K562 (cell line): ENCODE results near the gene ANO9. TPM values are rescaled to one million over a fixed set of nuclear protein-coding genes. Genes with fewer than 3 reads are reported as not detected.

Experiments
- ATAC-seq: fragments of 200-7000 bp; cut with Tn5 transposase; 3 replicates; pipeline ENCODE4 v1.9.1; 2020; ENCODE audit warnings: moderate library complexity
- BruUV-seq: library from RNA; stranded (reverse); fragments of 400-500 nt; replicated peaks from 2 replicates; lab custom pipeline; 2021; lab: Mats Ljungman, UMichigan
- CTCF ChIA-PET: fragments of 300-600 bp; formaldehyde crosslinking; extraction: SDS; loops from one replicate; lab custom pipeline; 2021; ENCODE audit warnings: low intra/inter-chr PET ratio; lab: Yijun Ruan, JAX
- POLR2A ChIA-PET: fragments of 300-600, 350-650 bp; sonication (Branson Sonifier 250); formaldehyde crosslinking; extraction: SDS; loops from one replicate; lab custom pipeline; 2021; ENCODE audit warnings: antibody characterized with exemption, inconsistent platforms; lab: Yijun Ruan, JAX
- DNase-seq, 4 experiments: peaks; one replicate each; pipeline versions ENCODE4 v3.0.0 to v3.0.0-alpha.2; 2011 to 2018; ENCODE audit warnings: low spot score in 3 of 4, mixed read lengths in 3 of 4; ENCODE audit errors: extremely low read depth in 1 of 4
- FAIRE-seq: peaks from 2 replicates; lab custom pipeline; 2011; peaks lifted over from hg19 to GRCh38; lab: Jason Lieb, UNC
- H2AFZ ChIP-seq: 2 replicates; pipeline ENCODE4 v1.6.0; 2011; ENCODE audit warnings: low read depth, low read length, control low read depth, inconsistent platforms
- H3K27ac ChIP-seq: fragments of 200-600 bp; 3 replicates; pipeline ENCODE4 v1.8.0; 2011; ENCODE audit warnings: low read depth, mild to moderate bottlenecking, control low read depth, inconsistent platforms, low read length, moderate library complexity, mixed read lengths; ENCODE audit errors: extremely low read depth
- H3K27me3 ChIP-seq, 2 experiments: fragments of 300-600 bp in 1 of 2; 2 replicates in 1 of 2; 3 replicates in 1 of 2; pipeline versions ENCODE4 v1.6.0 to v1.8.0; 2011; ENCODE audit warnings: inconsistent platforms in 2 of 2, low read length in 2 of 2, mild to moderate bottlenecking in 1 of 2, mixed read lengths in 1 of 2, moderate library complexity in 1 of 2; ENCODE audit not compliant: control insufficient read depth in 2 of 2, insufficient read depth in 2 of 2
- H3K36me3 ChIP-seq: fragments of 300-600 bp; 3 replicates; pipeline ENCODE4 v1.8.0; 2011; ENCODE audit warnings: mild to moderate bottlenecking, low read length, inconsistent platforms; ENCODE audit not compliant: control insufficient read depth, insufficient read depth
- H3K4me1 ChIP-seq, 2 experiments: fragments of 200-600 bp in 1 of 2; replicated peaks in 1 of 2; 2 replicates in 1 of 2; 3 replicates in 1 of 2; pipeline versions ENCODE4 v1.5.1 to v1.8.0; 2011; ENCODE audit warnings: inconsistent platforms in 2 of 2, low read length in 2 of 2, mild to moderate bottlenecking in 1 of 2, mixed read lengths in 1 of 2, moderate library complexity in 1 of 2; ENCODE audit not compliant: control insufficient read depth in 2 of 2, insufficient read depth in 2 of 2
- H3K4me2 ChIP-seq: 2 replicates; pipeline ENCODE4 v1.6.1; 2011; ENCODE audit warnings: low read length, control low read depth, inconsistent platforms, mixed read lengths; ENCODE audit not compliant: insufficient read depth
- H3K4me3 ChIP-seq: fragments of 200-600 bp; sonication (generic), shearing (Covaris generic); 2 replicates; pipeline ENCODE4 v1.5.1; 2016; ENCODE audit warnings: control low read depth, inconsistent platforms
- H3K79me2 ChIP-seq: fragments of 200-600 bp; 3 replicates; pipeline ENCODE4 v1.8.0; 2011; ENCODE audit warnings: low read length, inconsistent platforms; ENCODE audit not compliant: control insufficient read depth, insufficient read depth
- H3K9ac ChIP-seq, 2 experiments: 2 replicates each; pipeline versions ENCODE4 v1.6.0 to v1.6.1; 2011; ENCODE audit warnings: low read depth in 2 of 2, low read length in 2 of 2, control low read depth in 1 of 2, inconsistent platforms in 1 of 2, mild to moderate bottlenecking in 1 of 2, mixed read lengths in 1 of 2; ENCODE audit not compliant: insufficient read depth in 1 of 2
- H3K9me1 ChIP-seq: one replicate; pipeline ENCODE4 v1.6.0; 2011; ENCODE audit warnings: inconsistent platforms, mild to moderate bottlenecking, low read length, moderate library complexity; ENCODE audit not compliant: control insufficient read depth, insufficient read depth
- H3K9me3 ChIP-seq: replicated peaks from 2 replicates; pipeline ENCODE4 v1.5.1; 2011; ENCODE audit warnings: low read depth, low read length, inconsistent platforms; ENCODE audit not compliant: control insufficient read depth, insufficient read depth
- H4K20me1 ChIP-seq: replicated peaks from 2 replicates; pipeline ENCODE4 v1.6.1; 2011; ENCODE audit warnings: low read length, inconsistent platforms, mixed read lengths; ENCODE audit not compliant: control insufficient read depth, insufficient read depth
- ATF1 ChIP-seq, 2 experiments: fragments of 450-650 bp in 1 of 2; IDR thresholded peaks; 2 replicates each; pipeline ENCODE4 v1.6.1; 2016; ENCODE audit warnings: missing compliant biosample characterization in 1 of 2, missing genetic modification characterization in 1 of 2
- CBX3 ChIP-seq, 2 experiments: IDR thresholded peaks; 1 replicate in 1 of 2; 2 replicates in 1 of 2; pipeline ENCODE4 v1.6.1; 2012; ENCODE audit warnings: inconsistent platforms in 2 of 2, low read length in 2 of 2, borderline replicate concordance in 1 of 2, control low read depth in 1 of 2
- GMEB1 ChIP-seq: fragments of 250-450 bp; sonication (Bioruptor Pico); IDR thresholded peaks from 2 replicates; pipeline ENCODE4 v1.4.0; 2020; ENCODE audit warnings: mild to moderate bottlenecking
- ILK ChIP-seq: fragments of 450-650 bp; IDR thresholded peaks from 2 replicates; pipeline ENCODE4 v1.6.1; 2016; ENCODE audit warnings: missing genetic modification characterization, low read depth, mild to moderate bottlenecking, missing compliant biosample characterization, moderate library complexity, borderline replicate concordance
- ZBTB7A ChIP-seq: IDR thresholded peaks from 2 replicates; pipeline ENCODE4 v1.6.1; 2011; ENCODE audit warnings: low read depth, mild to moderate bottlenecking, low read length, moderate library complexity, borderline replicate concordance; ENCODE audit not compliant: control insufficient read depth
- ZNF740 ChIP-seq, 3 experiments: fragments of 200-800 bp in 1 of 3; sonication (Bioruptor generic) in 1 of 3; sonication (generic) in 1 of 3; formaldehyde crosslinking in 1 of 3; IDR thresholded peaks; 2 replicates each; pipeline versions ENCODE4 v1.6.1 to v1.8.0; 2016 to 2022; ENCODE audit warnings: mild to moderate bottlenecking in 2 of 3, missing compliant biosample characterization in 2 of 3, missing genetic modification characterization in 2 of 3, missing genetic modification reagents in 1 of 3
- WGBS: fragments of 100-300 bp; shearing (Covaris generic); methylation state at CpG from one replicate; pipeline ENCODE4 v1.1.6; 2016; ENCODE audit warnings: low coverage, mixed read lengths; ENCODE audit not compliant: insufficient coverage; ENCODE audit errors: missing lambda C conversion rate; 5-methylcytosine and 5-hydroxymethylcytosine counted together
- in situ Hi-C: fragments of 300-500 bp; cut with MboI; formaldehyde crosslinking; loops from 4 replicates; pipeline ENCODE4 v1.15.0; 2018; ENCODE audit warnings: inconsistent platforms, mixed read lengths
- intact Hi-C: fragments of 100-400 bp; cut with micrococcal nuclease; formaldehyde crosslinking; loops from 2 replicates; pipeline ENCODE4 v1.14.2; 2022
- polyA plus RNA-seq, 8 experiments: library from polyadenylated mRNA; depleted of rRNA in 4 of 8; stranded (reverse) in 5 of 8; unstranded in 3 of 8; fragments of >200 nt; fragmentation: Nextera tagmentation in 2 of 8; fragmentation: Illumina TruSeq in 1 of 8; extraction: Ambion mirVana in 2 of 8; extraction: Trizol in 1 of 8; gene quantifications; 2 replicates each; pipeline versions ENCODE4 v1.2.1 to v1.2.3, GENCODE V29; 2011 to 2014; ENCODE audit warnings: inconsistent platforms in 1 of 8, missing spikeins in 1 of 8
- total RNA-seq, 7 experiments: library from RNA; depleted of rRNA in 6 of 7; stranded (reverse); fragments of >200 nt in 6 of 7; fragmentation: Illumina TruSeq in 2 of 7; extraction: Trizol in 2 of 7; gene quantifications; 2 replicates each; pipeline versions ENCODE4 v1.2.1 to v1.2.3, GENCODE V29; 2011 to 2021; ENCODE audit warnings: low replicate concordance in 1 of 7

ANO9 gene
- total and polyA plus RNA-seq, 9 of the 15 experiments (the other 6 are each of a cell fraction or from before 2014, with no cell fraction given), result 0.20 to 14.5 (median 4.5) TPM

- no peak for FAIRE-seq
- ATAC-seq, result no peak
- CTCF ChIA-PET, result interaction anchor here (0.6 kb wide), 1 partner anchor 24 kb away, joined by 3 read pairs; no protein-coding TSS in a partner anchor
- H2AFZ ChIP-seq, result no peak overlapping the region
- POLR2A ChIA-PET, result interaction anchor here (0.9 kb wide), 1 partner anchor 9 kb away, joined by 3 read pairs; no protein-coding TSS in a partner anchor
- H3K27ac ChIP-seq, result no peak overlapping the region
- TF ChIP-seq ZBTB7A, result peak; percentile 21; the same call in 1 of the 2 replicates
- TF ChIP-seq ZNF740 (CRISPR knock-in tag; IDR thresholded peaks at IDR 0.05), result 0 out of 2 replicates have a peak, but pooled peaks have one; percentile 34
- TF ChIP-seq ZNF740 (tag; IDR thresholded peaks at IDR 0.05), result no peak
- TF ChIP-seq ATF1 (CRISPR knock-in tag; IDR thresholded peaks at IDR 0.05), result no peak
- no peak for TF ChIP-seq ATF1 (tag; IDR thresholded peaks at IDR 0.05)
- TF ChIP-seq CBX3 (IDR thresholded peaks at IDR 0.05; ENCODE audit: borderline replicate concordance in 1 of 2, low read length in 2 of 2), result no peak
- TF ChIP-seq GMEB1 (CRISPR knock-in tag), result no peak
- no peak for TF ChIP-seq ILK (tag)
- DNase-seq, result no peak
- H3K9me3 ChIP-seq, result no peaks in the 10 kb centered on the region
- in situ Hi-C loops, result no loop called here
- H4K20me1 ChIP-seq, result no peaks in the 10 kb centered on the region
- no peaks in the 10 kb centered on the region for H3K79me2 ChIP-seq
- H3K36me3 ChIP-seq, result no peaks in the 10 kb centered on the region
- intact Hi-C loops, result no loop called here
- no peaks in the 10 kb centered on the region for H3K27me3 ChIP-seq
- peak overlapping the region in 1 of 2 experiments; percentile 49; a peak in 1 of 4 replicates for H3K9ac ChIP-seq
- no peaks in the 10 kb centered on the region for H3K9me1 ChIP-seq
- WGBS, result 90% methylated on average over 27 of the region's 45 CpGs
- BruUV-seq, result no TSS peak
- no peak overlapping the region for H3K4me2 ChIP-seq
- H3K4me3 ChIP-seq, result no peak overlapping the region
- peaks cover 5 to 67% of the 10 kb centered on the region in 2 experiments for H3K4me1 ChIP-seq
These were observed 25.6 kb downstream of the ANO9 start for GRCh38 chr11:416051-416756.
